ENCODE measurements around the gene SNCAIP. TPM values are rescaled to one million over a fixed set of nuclear protein-coding genes. Genes with fewer than 3 reads are reported as not detected.

Gene SNCAIP
- total and polyA plus RNA-seq, 9 of the 15 experiments (the other 6 are each of a cell fraction or from before 2014, with no cell fraction given): 0.04 TPM; not detected in 8

- in situ Hi-C loops (cut with MboI): no loop called here
- ChIA-PET CTCF (ENCODE audit: low intra/inter-chr PET ratio) (no interaction called here), POLR2A (no interaction called here)
- Histone ChIP-seq H3K36me3 (ENCODE audit: control insufficient read depth, insufficient read depth, low read length) (no peaks in the 10 kb centered on the region), H4K20me1 (replicated peaks; ENCODE audit: control insufficient read depth, insufficient read depth, low read length) (no peaks in the 10 kb centered on the region), H3K9me3 (replicated peaks; ENCODE audit: control insufficient read depth, insufficient read depth, low read depth, low read length) (no peaks in the 10 kb centered on the region), H3K79me2 (ENCODE audit: control insufficient read depth, insufficient read depth, low read length) (no peaks in the 10 kb centered on the region), H3K9ac (ENCODE audit: insufficient read depth in 1 of 2, low read depth in 2 of 2, low read length in 2 of 2) (no peak overlapping the region), H3K9me1 (ENCODE audit: control insufficient read depth, insufficient read depth, low read length) (no peaks in the 10 kb centered on the region), H3K27me3 (ENCODE audit: control insufficient read depth in 2 of 2, insufficient read depth in 2 of 2, low read length in 2 of 2) (no peaks in the 10 kb centered on the region), H3K4me1 (replicated peaks in 1 of 2; ENCODE audit: control insufficient read depth in 2 of 2, insufficient read depth in 2 of 2, low read length in 2 of 2) (no peaks in the 10 kb centered on the region), H3K27ac (ENCODE audit: extremely low read depth, low read depth, low read length) (no peak overlapping the region), H2AFZ (ENCODE audit: low read depth, low read length) (no peak overlapping the region), H3K4me3 (no peak overlapping the region), H3K4me2 (ENCODE audit: insufficient read depth, low read length) (no peak overlapping the region)
- intact Hi-C loops (cut with micrococcal nuclease): no loop called here
- DNase-seq (ENCODE audit: extremely low read depth in 1 of 4, low spot score in 3 of 4) (no peak), ATAC-seq (no peak), FAIRE-seq (no peak)
- no peak for TF ChIP-seq KLF16 (IDR thresholded peaks at IDR 0.05)
- no peak for TF ChIP-seq ZNF584 (CRISPR knock-in tag; IDR thresholded peaks at IDR 0.05; ENCODE audit: low read depth)
- TF ChIP-seq, protein P1, sequence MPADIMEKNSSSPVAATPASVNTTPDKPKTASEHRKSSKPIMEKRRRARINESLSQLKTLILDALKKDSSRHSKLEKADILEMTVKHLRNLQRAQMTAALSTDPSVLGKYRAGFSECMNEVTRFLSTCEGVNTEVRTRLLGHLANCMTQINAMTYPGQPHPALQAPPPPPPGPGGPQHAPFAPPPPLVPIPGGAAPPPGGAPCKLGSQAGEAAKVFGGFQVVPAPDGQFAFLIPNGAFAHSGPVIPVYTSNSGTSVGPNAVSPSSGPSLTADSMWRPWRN (IDR thresholded peaks at IDR 0.05; ENCODE audit: low read depth): no peak
- TF ChIP-seq MED1 (CRISPR knock-in tag; IDR thresholded peaks at IDR 0.05; ENCODE audit: borderline replicate concordance): no peak
- TF ChIP-seq ILK (tag; IDR thresholded peaks at IDR 0.05; ENCODE audit: borderline replicate concordance, low read depth): no peak
- no peak for TF ChIP-seq NFE2L1 (tag; IDR thresholded peaks at IDR 0.05; ENCODE audit: borderline replicate concordance, low read depth)
- 0% methylated on average over 3 of the region's 3 CpGs for WGBS (ENCODE audit: insufficient coverage, low coverage, missing lambda C conversion rate)
- no TSS peak for BruUV-seq (replicated peaks)
Measured at GRCh38 chr5:122367456-122367855, 55.4 kb downstream of the SNCAIP start.
